NCI-H345 treated with DMSO at 0.1 percent for 48 hours (cell line): ENCODE results near the gene NCL.
"Not testable (repeated sequence)": the region's sequence is repeated elsewhere in the genome, so short reads cannot be mapped to it uniquely, and the experiment has no call there.

Experiments
- DNase-seq: peaks from one replicate; lab custom pipeline; 2025; ENCODE audit not compliant: unreplicated experiment; lab: John Stamatoyannopoulos, UW

NCL gene

GRCh38 chr2:231405601-231406367, 58.5 kb downstream of the NCL start:
- DNase-seq, result not testable (repeated sequence)

- DNase-seq, result not testable (repeated sequence)
Observed at GRCh38 chr2:231404183-231404578, 60.1 kb downstream of the NCL start.
